Measurements from ENCODE around the gene PRKN.

Gene PRKN

GRCh38 chr6:162474722-162475121 lies 252.8 kb downstream of the PRKN start:
- DNase-seq (ENCODE audit: extremely low spot score): no peak
- POLR2A ChIA-PET: no interaction called here
- CTCF ChIA-PET: no interaction called here
- no peak for TF ChIP-seq PKNOX1 (IDR thresholded peaks at IDR 0.05)
- no peak for TF ChIP-seq BHLHE40 (IDR thresholded peaks at IDR 0.05; ENCODE audit: borderline replicate concordance)
- no peak for TF ChIP-seq HDGF (IDR thresholded peaks at IDR 0.05; ENCODE audit: borderline replicate concordance)
- TF ChIP-seq ZNF384 (IDR thresholded peaks at IDR 0.05): no peak
- TF ChIP-seq FOXK2 (IDR thresholded peaks at IDR 0.05): no peak
- TF ChIP-seq L3MBTL2 (conservative IDR thresholded peaks at IDR 0.05): no peak
- no peak for TF ChIP-seq TARDBP (IDR thresholded peaks at IDR 0.05)
- TF ChIP-seq ELF4 (IDR thresholded peaks at IDR 0.05): no peak
- TF ChIP-seq LEF1 (IDR thresholded peaks at IDR 0.05; ENCODE audit: borderline replicate concordance): no peak
- no peak for TF ChIP-seq ARNT (IDR thresholded peaks at IDR 0.05)
- TF ChIP-seq FOXM1 (IDR thresholded peaks at IDR 0.05; ENCODE audit: borderline replicate concordance): no peak
- TF ChIP-seq NFRKB (IDR thresholded peaks at IDR 0.05): no peak

GRCh38 chr6:162471842-162472241 lies 255.7 kb downstream of the PRKN start:
- ChIA-PET POLR2A (no interaction called here), CTCF (no interaction called here)
- TF ChIP-seq ELF4 (IDR thresholded peaks at IDR 0.05) (no peak), BHLHE40 (IDR thresholded peaks at IDR 0.05; ENCODE audit: borderline replicate concordance) (no peak), LEF1 (IDR thresholded peaks at IDR 0.05; ENCODE audit: borderline replicate concordance) (no peak), SUZ12 (IDR thresholded peaks at IDR 0.05) (no peak), HDGF (IDR thresholded peaks at IDR 0.05; ENCODE audit: borderline replicate concordance) (no peak), SP1 (IDR thresholded peaks at IDR 0.05) (no peak), FOXM1 (IDR thresholded peaks at IDR 0.05; ENCODE audit: borderline replicate concordance) (no peak), TARDBP (IDR thresholded peaks at IDR 0.05) (no peak), FOXK2 (IDR thresholded peaks at IDR 0.05) (no peak), ARNT (IDR thresholded peaks at IDR 0.05) (no peak), ZNF384 (IDR thresholded peaks at IDR 0.05) (no peak), NFRKB (IDR thresholded peaks at IDR 0.05) (no peak), L3MBTL2 (conservative IDR thresholded peaks at IDR 0.05) (no peak), PKNOX1 (IDR thresholded peaks at IDR 0.05) (no peak), FOXA1 (IDR thresholded peaks at IDR 0.05) (no peak), CTBP1 (IDR thresholded peaks at IDR 0.05; ENCODE audit: borderline replicate concordance) (no peak)
- no peak for DNase-seq (ENCODE audit: extremely low spot score)

- no peak for DNase-seq (ENCODE audit: extremely low spot score)
- CTCF ChIA-PET: no interaction called here
Measured at GRCh38 chr6:162468326-162468725, 259.2 kb downstream of the PRKN start.

GRCh38 chr6:162467679-162468078 lies 259.9 kb downstream of the PRKN start:
- no peak for DNase-seq (ENCODE audit: extremely low spot score)

More at GRCh38 chr6:162468326-162468725, 259.2 kb downstream of the PRKN start:
- POLR2A ChIA-PET: no interaction called here
- no peak for TF ChIP-seq FOXA1 (IDR thresholded peaks at IDR 0.05)
- no peak for TF ChIP-seq CTBP1 (IDR thresholded peaks at IDR 0.05; ENCODE audit: borderline replicate concordance)
- TF ChIP-seq ARNT (IDR thresholded peaks at IDR 0.05): no peak
- TF ChIP-seq LEF1 (IDR thresholded peaks at IDR 0.05; ENCODE audit: borderline replicate concordance): no peak
- TF ChIP-seq FOXM1 (IDR thresholded peaks at IDR 0.05; ENCODE audit: borderline replicate concordance): no peak
- no peak for TF ChIP-seq NFRKB (IDR thresholded peaks at IDR 0.05)
- no peak for TF ChIP-seq ELF4 (IDR thresholded peaks at IDR 0.05)
- TF ChIP-seq SUZ12 (IDR thresholded peaks at IDR 0.05): no peak
- TF ChIP-seq PKNOX1 (IDR thresholded peaks at IDR 0.05): no peak
- TF ChIP-seq BHLHE40 (IDR thresholded peaks at IDR 0.05; ENCODE audit: borderline replicate concordance): no peak
- TF ChIP-seq HDGF (IDR thresholded peaks at IDR 0.05; ENCODE audit: borderline replicate concordance): no peak
- no peak for TF ChIP-seq SP1 (IDR thresholded peaks at IDR 0.05)
- no peak for TF ChIP-seq TARDBP (IDR thresholded peaks at IDR 0.05)
- TF ChIP-seq L3MBTL2 (conservative IDR thresholded peaks at IDR 0.05): no peak
- TF ChIP-seq ZNF384 (IDR thresholded peaks at IDR 0.05): no peak

GRCh38 chr6:162463576-162463975 lies 264.0 kb downstream of the PRKN start:
- ChIA-PET POLR2A (no interaction called here), CTCF (no interaction called here)
- no peak for TF ChIP-seq LEF1 (IDR thresholded peaks at IDR 0.05; ENCODE audit: borderline replicate concordance)
- TF ChIP-seq ZNF384 (IDR thresholded peaks at IDR 0.05): no peak
- no peak for TF ChIP-seq TARDBP (IDR thresholded peaks at IDR 0.05)
- TF ChIP-seq SUZ12 (IDR thresholded peaks at IDR 0.05): no peak
- TF ChIP-seq L3MBTL2 (conservative IDR thresholded peaks at IDR 0.05): no peak
- DNase-seq (ENCODE audit: extremely low spot score): no peak

More at GRCh38 chr6:162467679-162468078, 259.9 kb downstream of the PRKN start:
- TF ChIP-seq ZNF384 (IDR thresholded peaks at IDR 0.05) (no peak), HDGF (IDR thresholded peaks at IDR 0.05; ENCODE audit: borderline replicate concordance) (no peak), FOXA1 (IDR thresholded peaks at IDR 0.05) (no peak), SUZ12 (IDR thresholded peaks at IDR 0.05) (no peak), ARNT (IDR thresholded peaks at IDR 0.05) (no peak), PKNOX1 (IDR thresholded peaks at IDR 0.05) (no peak), NFRKB (IDR thresholded peaks at IDR 0.05) (no peak), SP1 (IDR thresholded peaks at IDR 0.05) (no peak), BHLHE40 (IDR thresholded peaks at IDR 0.05; ENCODE audit: borderline replicate concordance) (no peak)
- ChIA-PET CTCF (no interaction called here), POLR2A (no interaction called here)

- DNase-seq (ENCODE audit: extremely low spot score): no peak
- ChIA-PET POLR2A (no interaction called here), CTCF (no interaction called here)
- TF ChIP-seq NFRKB (IDR thresholded peaks at IDR 0.05) (no peak), FOXK2 (IDR thresholded peaks at IDR 0.05) (no peak), FOXA1 (IDR thresholded peaks at IDR 0.05) (no peak), BHLHE40 (IDR thresholded peaks at IDR 0.05; ENCODE audit: borderline replicate concordance) (no peak), ARNT (IDR thresholded peaks at IDR 0.05) (no peak), LEF1 (IDR thresholded peaks at IDR 0.05; ENCODE audit: borderline replicate concordance) (no peak), HDGF (IDR thresholded peaks at IDR 0.05; ENCODE audit: borderline replicate concordance) (no peak), SUZ12 (IDR thresholded peaks at IDR 0.05) (no peak), L3MBTL2 (conservative IDR thresholded peaks at IDR 0.05) (no peak)
Measured at GRCh38 chr6:162459985-162460384, 267.6 kb downstream of the PRKN start.

Measured in HEK293T (cell line).